Measurements from ENCODE around the gene STAG1. TPM values are rescaled to one million over a fixed set of nuclear protein-coding genes. Genes with fewer than 3 reads are reported as not detected.

Gene STAG1
- polyA plus RNA-seq, 1 donor from 2014 or later: 30.8 TPM

DNA sequence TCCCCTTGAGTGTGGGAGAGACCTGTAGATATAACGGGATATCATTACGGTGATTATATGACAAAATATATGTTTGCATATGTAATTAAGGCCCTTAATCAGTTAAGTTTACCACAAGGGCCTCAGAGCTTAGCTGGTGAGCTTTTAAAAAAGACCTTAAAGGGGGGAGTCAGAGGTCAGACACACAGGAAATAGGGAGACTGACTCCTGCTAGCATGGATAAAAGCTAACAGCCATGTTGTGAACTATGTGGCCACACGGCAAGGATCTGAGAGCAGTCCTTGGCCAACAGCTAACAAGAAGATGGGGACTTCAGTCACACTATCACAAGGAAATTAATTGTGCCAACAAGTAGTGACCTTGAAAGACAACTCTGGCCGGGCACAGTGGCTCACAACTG, 3.1 kb downstream of the STAG1 start:
- Histone ChIP-seq H4K20me1 (ENCODE audit: insufficient read depth) (no peaks in the 10 kb centered on the region), H3K36me3 (ENCODE audit: insufficient read depth, low read length) (no peaks in the 10 kb centered on the region), H3K4me3 (ENCODE audit: low read length) (no peak overlapping the region), H2AFZ (ENCODE audit: low read depth, low read length) (no peak overlapping the region), H3K27me3 (ENCODE audit: insufficient read depth, low read depth, low read length) (no peaks in the 10 kb centered on the region), H3F3A (ENCODE audit: insufficient read depth, low read length, poor library complexity, severe bottlenecking) (no peaks in the 10 kb centered on the region), H3K4me2 (ENCODE audit: low read length) (no peak overlapping the region), H3K9ac (ENCODE audit: low read length) (no peak overlapping the region), H3K9me3 (ENCODE audit: low read length) (no peaks in the 10 kb centered on the region), H3K79me2 (replicated peaks; ENCODE audit: insufficient read depth, low read length) (peaks cover 68% of the 10 kb centered on the region), H3K9me2 (ENCODE audit: insufficient read depth, low read length) (no peaks in the 10 kb centered on the region), H3K27ac (ENCODE audit: low read length) (no peak overlapping the region)
- TF ChIP-seq EP300 (conservative IDR thresholded peaks at IDR 0.05; ENCODE audit: poor library complexity, severe bottlenecking) (no peak), EZH2 (IDR thresholded peaks at IDR 0.05; ENCODE audit: borderline replicate concordance, insufficient read depth, low read length, poor library complexity, severe bottlenecking) (no peak), POLR2AphosphoS5 (IDR thresholded peaks at IDR 0.05) (no peak), MXI1 (conservative IDR thresholded peaks at IDR 0.05; ENCODE audit: poor library complexity, severe bottlenecking) (no peak), TAF1 (IDR thresholded peaks at IDR 0.05; ENCODE audit: low read depth) (no peak), SMC3 (conservative IDR thresholded peaks at IDR 0.05; ENCODE audit: poor library complexity) (no peak), RAD21 (conservative IDR thresholded peaks at IDR 0.05) (no peak)
- TF ChIP-seq, protein P1, sequence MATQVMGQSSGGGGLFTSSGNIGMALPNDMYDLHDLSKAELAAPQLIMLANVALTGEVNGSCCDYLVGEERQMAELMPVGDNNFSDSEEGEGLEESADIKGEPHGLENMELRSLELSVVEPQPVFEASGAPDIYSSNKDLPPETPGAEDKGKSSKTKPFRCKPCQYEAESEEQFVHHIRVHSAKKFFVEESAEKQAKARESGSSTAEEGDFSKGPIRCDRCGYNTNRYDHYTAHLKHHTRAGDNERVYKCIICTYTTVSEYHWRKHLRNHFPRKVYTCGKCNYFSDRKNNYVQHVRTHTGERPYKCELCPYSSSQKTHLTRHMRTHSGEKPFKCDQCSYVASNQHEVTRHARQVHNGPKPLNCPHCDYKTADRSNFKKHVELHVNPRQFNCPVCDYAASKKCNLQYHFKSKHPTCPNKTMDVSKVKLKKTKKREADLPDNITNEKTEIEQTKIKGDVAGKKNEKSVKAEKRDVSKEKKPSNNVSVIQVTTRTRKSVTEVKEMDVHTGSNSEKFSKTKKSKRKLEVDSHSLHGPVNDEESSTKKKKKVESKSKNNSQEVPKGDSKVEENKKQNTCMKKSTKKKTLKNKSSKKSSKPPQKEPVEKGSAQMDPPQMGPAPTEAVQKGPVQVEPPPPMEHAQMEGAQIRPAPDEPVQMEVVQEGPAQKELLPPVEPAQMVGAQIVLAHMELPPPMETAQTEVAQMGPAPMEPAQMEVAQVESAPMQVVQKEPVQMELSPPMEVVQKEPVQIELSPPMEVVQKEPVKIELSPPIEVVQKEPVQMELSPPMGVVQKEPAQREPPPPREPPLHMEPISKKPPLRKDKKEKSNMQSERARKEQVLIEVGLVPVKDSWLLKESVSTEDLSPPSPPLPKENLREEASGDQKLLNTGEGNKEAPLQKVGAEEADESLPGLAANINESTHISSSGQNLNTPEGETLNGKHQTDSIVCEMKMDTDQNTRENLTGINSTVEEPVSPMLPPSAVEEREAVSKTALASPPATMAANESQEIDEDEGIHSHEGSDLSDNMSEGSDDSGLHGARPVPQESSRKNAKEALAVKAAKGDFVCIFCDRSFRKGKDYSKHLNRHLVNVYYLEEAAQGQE (IDR thresholded peaks at IDR 0.05; ENCODE audit: borderline replicate concordance): no peak
- TF ChIP-seq, protein P2, sequence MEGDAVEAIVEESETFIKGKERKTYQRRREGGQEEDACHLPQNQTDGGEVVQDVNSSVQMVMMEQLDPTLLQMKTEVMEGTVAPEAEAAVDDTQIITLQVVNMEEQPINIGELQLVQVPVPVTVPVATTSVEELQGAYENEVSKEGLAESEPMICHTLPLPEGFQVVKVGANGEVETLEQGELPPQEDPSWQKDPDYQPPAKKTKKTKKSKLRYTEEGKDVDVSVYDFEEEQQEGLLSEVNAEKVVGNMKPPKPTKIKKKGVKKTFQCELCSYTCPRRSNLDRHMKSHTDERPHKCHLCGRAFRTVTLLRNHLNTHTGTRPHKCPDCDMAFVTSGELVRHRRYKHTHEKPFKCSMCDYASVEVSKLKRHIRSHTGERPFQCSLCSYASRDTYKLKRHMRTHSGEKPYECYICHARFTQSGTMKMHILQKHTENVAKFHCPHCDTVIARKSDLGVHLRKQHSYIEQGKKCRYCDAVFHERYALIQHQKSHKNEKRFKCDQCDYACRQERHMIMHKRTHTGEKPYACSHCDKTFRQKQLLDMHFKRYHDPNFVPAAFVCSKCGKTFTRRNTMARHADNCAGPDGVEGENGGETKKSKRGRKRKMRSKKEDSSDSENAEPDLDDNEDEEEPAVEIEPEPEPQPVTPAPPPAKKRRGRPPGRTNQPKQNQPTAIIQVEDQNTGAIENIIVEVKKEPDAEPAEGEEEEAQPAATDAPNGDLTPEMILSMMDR (IDR thresholded peaks at IDR 0.05; ENCODE audit: poor library complexity, severe bottlenecking): no peak

DNA sequence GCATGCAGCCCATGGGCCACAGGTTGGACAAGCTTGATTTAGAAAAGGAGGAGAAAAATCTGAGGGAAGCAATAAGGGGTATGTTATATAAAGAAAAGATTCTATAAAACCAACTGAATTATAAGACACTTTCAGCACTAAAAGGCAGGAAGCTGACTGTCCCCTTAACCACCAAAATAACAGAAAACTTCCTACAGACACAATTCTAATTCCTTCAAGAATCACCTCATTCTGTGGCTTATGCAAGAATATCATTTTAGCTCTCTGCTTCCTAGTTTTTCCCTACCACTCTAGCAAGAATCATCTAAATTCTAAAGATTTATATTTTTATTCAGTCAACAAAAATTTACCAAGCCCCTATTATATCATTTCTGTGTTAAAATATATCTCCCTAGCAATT, 6.3 kb downstream of the STAG1 start:
- H3K79me2 ChIP-seq (replicated peaks; ENCODE audit: insufficient read depth, low read length): peaks cover 95% of the 10 kb centered on the region
- H3K27ac ChIP-seq (ENCODE audit: low read length): no peak overlapping the region
- no peaks in the 10 kb centered on the region for H3K9me2 ChIP-seq (ENCODE audit: insufficient read depth, low read length)
- no peaks in the 10 kb centered on the region for H3K27me3 ChIP-seq (ENCODE audit: insufficient read depth, low read depth, low read length)
- no peaks in the 10 kb centered on the region for H3F3A ChIP-seq (ENCODE audit: insufficient read depth, low read length, poor library complexity, severe bottlenecking)
- no peak overlapping the region for H3K9ac ChIP-seq (ENCODE audit: low read length)
- no peak overlapping the region for H3K4me3 ChIP-seq (ENCODE audit: low read length)
- H3K9me3 ChIP-seq (ENCODE audit: low read length): no peaks in the 10 kb centered on the region
- TF ChIP-seq MXI1 (conservative IDR thresholded peaks at IDR 0.05; ENCODE audit: poor library complexity, severe bottlenecking) (no peak), EZH2 (IDR thresholded peaks at IDR 0.05; ENCODE audit: borderline replicate concordance, insufficient read depth, low read length, poor library complexity, severe bottlenecking) (no peak), EP300 (conservative IDR thresholded peaks at IDR 0.05; ENCODE audit: poor library complexity, severe bottlenecking) (no peak)
- TF ChIP-seq, protein P1 (IDR thresholded peaks at IDR 0.05; ENCODE audit: borderline replicate concordance): no peak
- TF ChIP-seq, protein P2 (IDR thresholded peaks at IDR 0.05; ENCODE audit: poor library complexity, severe bottlenecking): no peak
- no peak overlapping the region for H2AFZ ChIP-seq (ENCODE audit: low read depth, low read length)
- H3K4me2 ChIP-seq (ENCODE audit: low read length): no peak overlapping the region
- H4K20me1 ChIP-seq (ENCODE audit: insufficient read depth): no peaks in the 10 kb centered on the region
- H3K36me3 ChIP-seq (ENCODE audit: insufficient read depth, low read length): no peaks in the 10 kb centered on the region

Data from neural cell (in vitro differentiated cells).